ENCODE measurements around the gene STMN3.

- no peak for TF ChIP-seq EZH2 (IDR thresholded peaks at IDR 0.05; ENCODE audit: low read length, unreplicated experiment)
- TF ChIP-seq CTCF (conservative IDR thresholded peaks at IDR 0.05; ENCODE audit: low read depth, low read length): no peak
- no peak for TF ChIP-seq EZH2phosphoT487 (IDR thresholded peaks at IDR 0.05; ENCODE audit: borderline replicate concordance, low read length)
Measured at GRCh38 chr20:63680427-63680826, 27.2 kb upstream of the STMN3 start.

Measured in PC-3 (cell line).